Testis (tissue), 3 donors: ENCODE data around the gene ZBTB20. TPM values are rescaled to one million over a fixed set of nuclear protein-coding genes. Genes with fewer than 3 reads are reported as not detected.

Source experiments
- DNase-seq: peaks from one replicate; pipeline ENCODE4 v3.0.0-alpha.2; 2019
- H3K27ac ChIP-seq, 2 donors: fragments of 200-600 bp; sonication (generic); one replicate each; pipeline ENCODE4 v1.5.1; 2019
- H3K27me3 ChIP-seq: fragments of 200-600 bp; sonication (generic); one replicate; pipeline ENCODE4 v1.5.1; 2019
- H3K36me3 ChIP-seq: fragments of 200-600 bp; sonication (generic); one replicate; pipeline ENCODE4 v1.5.1; 2017; ENCODE audit warnings: low read depth; ENCODE audit errors: missing control alignments
- H3K4me1 ChIP-seq: fragments of 200-600 bp; sonication (generic); one replicate; pipeline ENCODE4 v1.5.1; 2019
- H3K4me3 ChIP-seq, 2 donors: fragments of 200-600 bp; sonication (generic); one replicate each; pipeline ENCODE4 v1.5.1; 2017 to 2019
- H3K9me3 ChIP-seq: fragments of 200-600 bp; sonication (generic); one replicate; pipeline ENCODE4 v1.5.1; 2017
- CTCF ChIP-seq, 3 experiments: fragments of 450-650 bp in 2 of 3; fragments of 200-600 bp in 1 of 3; sonication (generic) in 1 of 3; IDR thresholded peaks; one replicate each; pipeline ENCODE4 v1.5.1; 2016 to 2019; ENCODE audit warnings: antibody characterized with exemption in 3 of 3, mild to moderate bottlenecking in 2 of 3, moderate library complexity in 1 of 3
- POLR2A ChIP-seq: fragments of 450-650 bp; IDR thresholded peaks from one replicate; pipeline ENCODE4 v1.6.1; 2017; ENCODE audit warnings: antibody characterized with exemption, mild to moderate bottlenecking, moderate library complexity
- WGBS, 2 donors: methylation state at CpG; one replicate each; pipeline ENCODE4 v1.1.5; 2018; 5-methylcytosine and 5-hydroxymethylcytosine counted together
- intact Hi-C: fragments of 100-400 bp; cut with DNase I; formaldehyde crosslinking; loops from one replicate; pipeline ENCODE4 v1.15.1; 2023; ENCODE audit warnings: low total_unique reads
- polyA plus RNA-seq: library from polyadenylated mRNA; stranded (reverse); fragments of 350-450 nt; fragmentation: Illumina TruSeq; extraction: RNeasy Lipid Tissue Mini Kit (QIAGEN cat#74804); gene quantifications from one replicate; pipeline ENCODE4 v1.2.3, GENCODE V29; 2014; ENCODE audit warnings: low read depth, low replicate concordance; ENCODE audit not compliant: insufficient read depth
- total RNA-seq, 2 donors: library from RNA; depleted of rRNA; stranded (reverse); fragments of >200 nt; gene quantifications; one replicate each; pipeline ENCODE4 v1.2.3, GENCODE V29; 2016

Gene ZBTB20
- total and polyA plus RNA-seq, 3 donors from 2014 or later, result 36.8 to 179 (median 126) TPM

- no peaks in the 10 kb centered on the region for H3K4me1 ChIP-seq
- H3K27ac ChIP-seq, result no peak overlapping the region
- no peak for TF ChIP-seq POLR2A
- no peak for TF ChIP-seq CTCF (IDR thresholded peaks at IDR 0.05)
- H3K4me3 ChIP-seq, result no peak overlapping the region
- DNase-seq, result no peak
- no peaks in the 10 kb centered on the region for H3K9me3 ChIP-seq
- no peaks in the 10 kb centered on the region for H3K36me3 ChIP-seq
- no peaks in the 10 kb centered on the region for H3K27me3 ChIP-seq
- intact Hi-C loops, result no loop called here
- 64 to 65% methylated on average over 2 of the region's 2 CpGs for WGBS, 2 donors
These were observed 75.9 kb downstream of the ZBTB20 start for GRCh38 chr3:115071166-115071565.

- Histone ChIP-seq H3K4me1 (no peaks in the 10 kb centered on the region), H3K27me3 (no peaks in the 10 kb centered on the region)
- intact Hi-C loops, result no loop called here
These were observed 78.3 kb downstream of the ZBTB20 start for GRCh38 chr3:115068799-115069198.

GRCh38 chr3:115062412-115062956 is 84.6 kb downstream of the ZBTB20 start:
- intact Hi-C loops, result no loop called here
- Histone ChIP-seq H3K4me3 (no peak overlapping the region), H3K27me3 (no peaks in the 10 kb centered on the region), H3K9me3 (no peaks in the 10 kb centered on the region), H3K4me1 (no peaks in the 10 kb centered on the region), H3K36me3 (no peaks in the 10 kb centered on the region), H3K27ac (no peak overlapping the region)
- DNase-seq, result no peak
- TF ChIP-seq CTCF (IDR thresholded peaks at IDR 0.05), result no peak
- TF ChIP-seq POLR2A, result no peak

More at GRCh38 chr3:115068799-115069198, 78.3 kb downstream of the ZBTB20 start:
- Histone ChIP-seq H3K9me3 (no peaks in the 10 kb centered on the region), H3K36me3 (no peaks in the 10 kb centered on the region), H3K27ac (no peak overlapping the region), H3K4me3 (no peak overlapping the region)
- no peak for DNase-seq
- TF ChIP-seq POLR2A (no peak), CTCF (IDR thresholded peaks at IDR 0.05) (no peak)

GRCh38 chr3:115062009-115062408 is 85.1 kb downstream of the ZBTB20 start:
- no peak overlapping the region for H3K27ac ChIP-seq
- no peaks in the 10 kb centered on the region for H3K36me3 ChIP-seq
- WGBS, 2 donors, result 54 to 58% methylated on average over 2 of the region's 2 CpGs
- no peak overlapping the region for H3K4me3 ChIP-seq
- no peak for DNase-seq
- no peaks in the 10 kb centered on the region for H3K27me3 ChIP-seq
- TF ChIP-seq CTCF (IDR thresholded peaks at IDR 0.05) (no peak), POLR2A (no peak)
- intact Hi-C loops, result no loop called here
- no peaks in the 10 kb centered on the region for H3K4me1 ChIP-seq
- H3K9me3 ChIP-seq, result no peaks in the 10 kb centered on the region

GRCh38 chr3:115052906-115053305 is 94.2 kb downstream of the ZBTB20 start:
- no peaks in the 10 kb centered on the region for H3K9me3 ChIP-seq
- no peaks in the 10 kb centered on the region for H3K4me1 ChIP-seq
- no peaks in the 10 kb centered on the region for H3K36me3 ChIP-seq
- TF ChIP-seq CTCF (IDR thresholded peaks at IDR 0.05), result no peak
- TF ChIP-seq POLR2A, result no peak
- H3K4me3 ChIP-seq, result no peak overlapping the region
- WGBS, 2 donors, result 46 to 57% methylated on average over 3 of the region's 3 CpGs
- no peak overlapping the region for H3K27ac ChIP-seq
- no peaks in the 10 kb centered on the region for H3K27me3 ChIP-seq
- intact Hi-C loops, result no loop called here
- no peak for DNase-seq
